ENCODE measurements around the gene RAI14.
"Not testable (repeated sequence)": the region's sequence is repeated elsewhere in the genome, so short reads cannot be mapped to it uniquely, and the experiment has no call there.

RAI14 gene

DNA sequence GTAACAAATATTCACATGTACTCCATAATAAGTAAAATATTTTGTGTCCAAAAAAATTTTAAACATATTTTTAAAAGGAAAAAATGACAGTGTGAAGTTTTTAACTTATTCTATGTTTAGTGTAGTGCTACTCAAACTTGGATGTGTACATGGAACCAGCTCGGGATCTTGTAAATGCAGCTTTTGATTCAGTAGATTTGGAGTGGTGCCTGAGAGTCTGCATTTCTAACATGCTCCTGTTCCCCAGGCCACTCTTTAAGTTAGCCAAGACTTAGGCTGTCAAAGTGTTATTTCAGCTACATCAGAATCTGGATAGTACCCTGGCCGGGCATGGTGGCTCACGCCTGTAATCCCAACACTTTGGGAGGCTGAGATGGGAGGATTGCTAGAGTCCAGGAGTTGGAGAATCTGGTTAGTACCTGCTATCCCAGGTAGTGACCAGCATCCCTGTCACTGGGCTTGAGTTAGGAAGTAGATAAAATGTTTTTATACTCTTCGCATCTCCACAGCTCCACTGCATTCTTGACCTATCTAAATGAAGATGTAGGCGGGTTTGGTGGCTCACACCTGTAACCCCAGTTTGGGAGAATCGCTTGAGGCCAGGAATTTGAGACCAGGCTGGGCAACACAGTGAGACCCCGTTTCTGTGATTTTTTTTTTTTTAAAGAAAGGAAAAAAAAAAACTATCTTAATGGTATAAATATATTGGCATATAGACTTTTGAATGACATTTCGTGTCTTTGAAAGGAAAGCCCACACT is 122.1 kb downstream of the RAI14 start:
- DNase-seq = no peak

DNA sequence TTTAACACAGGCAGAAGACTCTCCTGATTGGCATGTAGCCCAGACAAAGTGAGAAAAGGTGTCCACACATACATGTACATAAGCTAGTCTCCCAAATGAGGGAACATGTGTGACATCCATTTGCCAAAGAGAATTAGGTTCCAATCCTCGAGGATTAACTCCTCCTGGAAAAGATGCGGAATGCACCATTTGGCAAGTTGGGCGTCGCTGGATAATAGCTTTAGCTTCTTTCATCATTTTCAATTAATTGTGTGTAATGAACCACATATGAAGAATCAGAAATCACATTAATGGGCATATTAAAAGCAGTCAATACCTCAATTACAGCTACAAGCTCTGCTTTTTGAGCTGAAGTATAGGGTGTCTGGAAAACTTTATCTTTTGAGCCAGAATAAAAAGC is 127.8 kb downstream of the RAI14 start:
- not testable (repeated sequence) for DNase-seq

GRCh38 chr5:34787035-34787434 is 130.9 kb downstream of the RAI14 start:
- no peak for DNase-seq

DNA sequence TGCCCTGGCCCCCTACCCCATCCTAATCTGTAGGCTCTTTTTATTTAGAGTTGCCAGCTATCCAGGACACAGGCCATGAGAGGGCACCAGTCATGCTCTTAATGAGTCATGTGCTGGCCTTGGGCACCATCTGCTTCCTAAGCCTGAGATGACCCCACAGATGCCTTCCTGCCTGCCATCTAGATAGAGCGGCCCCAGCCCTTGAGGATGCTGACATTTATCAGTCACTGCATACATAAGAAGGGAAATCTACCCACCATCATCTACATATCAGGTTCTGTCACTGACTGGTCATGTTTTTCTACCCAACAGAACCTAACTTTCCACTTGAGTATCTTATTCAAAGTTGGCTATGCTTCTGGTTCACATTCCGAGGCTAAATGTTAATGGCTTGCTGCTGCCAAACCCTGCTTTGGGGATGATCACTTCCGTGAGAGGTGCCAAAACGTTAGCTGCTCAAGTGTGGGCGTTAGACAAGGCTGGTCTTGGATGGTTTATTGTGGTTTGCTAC is 132.9 kb downstream of the RAI14 start:
- DNase-seq = no peak

GRCh38 chr5:34789639-34790038 is 133.5 kb downstream of the RAI14 start:
- no peak for DNase-seq

DNA sequence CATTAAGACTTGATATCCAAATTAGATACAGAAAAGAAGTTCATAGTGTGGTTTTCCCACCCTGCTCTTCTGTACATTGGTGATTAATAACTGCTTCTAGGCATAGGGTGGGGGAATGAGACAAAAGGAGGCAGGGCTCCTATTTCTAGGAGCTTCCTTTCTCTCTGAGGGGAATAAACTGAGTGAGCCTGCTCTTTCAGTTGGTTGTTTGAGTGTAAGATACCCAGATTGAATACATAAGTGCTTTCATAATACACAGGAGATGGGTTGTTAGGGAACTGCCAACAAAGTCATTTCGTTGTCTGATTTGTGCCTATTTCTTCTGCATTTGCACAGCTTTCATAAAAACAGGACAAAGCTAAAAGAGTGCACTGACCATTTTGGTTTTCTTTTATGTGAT is 133.9 kb downstream of the RAI14 start:
- no peak for DNase-seq

DNA sequence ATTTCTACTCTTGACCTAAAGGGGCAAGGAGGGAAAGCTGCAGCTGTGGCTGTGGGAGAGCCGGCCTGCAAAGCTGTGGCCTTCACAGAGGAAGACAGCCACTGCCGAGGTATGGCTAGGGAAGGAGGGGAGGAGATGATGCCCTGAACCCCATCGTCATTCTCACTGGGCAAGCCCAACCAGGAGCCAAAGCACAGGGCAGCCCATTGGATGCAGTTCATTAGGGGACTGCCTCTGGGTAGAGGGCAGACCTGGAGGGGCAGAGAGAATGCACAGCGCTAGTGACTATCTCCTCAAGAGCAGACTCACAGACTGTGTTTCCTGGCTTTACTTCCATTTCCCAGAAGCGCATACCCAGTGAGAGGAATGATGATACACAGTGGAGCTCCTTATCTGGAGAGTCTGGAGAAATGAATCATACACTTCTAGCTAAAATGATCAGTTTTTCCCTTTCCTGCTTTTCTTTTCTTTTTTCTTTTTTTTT is 135.7 kb downstream of the RAI14 start:
- no peak for DNase-seq

DNA sequence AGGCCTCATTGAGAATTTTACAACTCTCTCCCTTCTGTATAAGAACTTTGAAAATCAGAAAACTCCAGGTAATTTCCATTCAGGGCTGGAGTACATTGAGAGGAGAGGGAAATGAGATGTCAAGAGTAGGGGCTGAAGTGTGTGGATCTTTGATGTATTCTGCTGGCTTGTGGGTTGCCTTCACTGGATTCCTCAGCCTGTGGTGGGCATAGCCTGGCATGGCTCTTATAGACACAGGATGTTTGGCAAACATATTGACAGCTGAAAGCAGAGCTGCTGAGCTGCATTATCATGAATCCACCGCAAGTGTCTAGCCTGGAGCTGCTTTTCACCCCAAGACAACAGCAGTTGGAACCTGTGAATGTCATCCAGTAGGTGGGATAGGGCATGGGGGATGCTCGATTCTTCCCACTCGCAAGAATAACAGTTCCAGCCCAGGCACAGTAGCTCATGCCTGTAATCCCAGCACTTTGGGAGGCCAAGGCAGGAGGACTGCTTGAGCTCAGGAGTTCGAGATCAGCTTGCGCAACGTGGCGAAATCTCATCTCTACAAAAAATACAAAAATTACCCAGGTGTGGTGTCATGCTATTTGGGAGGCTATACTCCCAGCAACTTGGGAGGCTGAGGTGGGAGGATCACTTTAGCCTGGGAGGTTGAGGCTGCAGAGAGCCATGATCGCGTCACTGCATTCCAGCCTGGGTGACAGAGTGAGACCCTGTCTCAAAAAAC is 146.9 kb downstream of the RAI14 start:
- DNase-seq = no peak

DNA sequence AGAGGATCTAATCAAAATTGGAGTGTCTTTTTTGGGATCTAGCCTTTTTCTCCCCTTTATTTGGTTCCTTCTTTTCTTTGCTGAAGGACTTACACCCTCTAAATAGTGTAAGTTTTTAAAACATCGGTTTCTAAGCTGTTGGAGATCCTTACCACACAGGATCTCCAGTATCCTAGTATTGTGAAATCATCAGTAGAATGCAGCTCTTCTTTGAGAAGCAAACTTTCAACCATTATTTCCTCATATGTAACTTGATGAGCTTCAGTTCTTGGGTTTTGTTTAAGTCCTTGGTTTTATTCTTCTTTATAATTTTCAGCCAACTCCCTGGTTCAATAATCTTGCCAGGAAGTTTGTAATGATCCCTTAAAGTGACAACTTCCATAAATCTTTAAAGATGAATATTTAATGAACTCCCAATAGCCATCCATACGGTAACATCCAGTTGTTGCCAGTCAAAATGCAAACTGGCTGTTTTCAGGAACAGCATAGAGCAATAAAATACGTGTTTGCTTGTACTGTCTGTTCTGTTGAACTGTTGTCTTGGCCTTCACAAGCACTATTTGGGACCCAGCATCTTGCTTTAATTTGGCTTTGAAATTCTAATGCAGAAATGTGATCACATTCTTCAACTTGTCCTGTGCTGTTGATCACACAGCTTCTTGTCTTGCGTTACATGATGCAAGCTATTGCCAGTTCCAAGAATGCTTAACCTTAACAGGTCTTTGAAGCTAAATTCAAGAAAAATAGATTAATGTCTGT is 148.0 kb downstream of the RAI14 start:
- no peak for DNase-seq

GRCh38 chr5:34804913-34805312 is 148.8 kb downstream of the RAI14 start:
- no peak for DNase-seq

DNA sequence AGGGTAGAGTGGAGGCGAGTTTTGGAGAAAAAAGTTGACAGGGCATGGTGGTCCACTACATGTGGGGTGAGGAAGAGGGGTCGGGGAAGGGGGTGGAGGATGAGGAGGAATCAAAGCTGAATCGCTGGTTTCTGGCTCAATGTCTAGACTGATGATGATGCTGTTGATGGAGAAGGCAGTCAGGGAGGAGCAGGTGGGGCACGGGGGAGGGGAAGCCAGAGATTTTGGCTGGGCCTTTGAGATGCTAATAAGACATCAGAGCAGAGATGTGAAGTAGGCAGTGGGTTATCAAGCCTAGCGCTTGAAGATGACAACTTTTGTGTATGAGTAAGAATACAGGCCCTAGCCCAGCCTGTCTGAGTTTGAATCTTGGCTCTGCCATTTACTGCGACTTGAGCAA is 150.4 kb downstream of the RAI14 start:
- DNase-seq = no peak

GRCh38 chr5:34811706-34812105 is 155.6 kb downstream of the RAI14 start:
- DNase-seq = no peak

- no peak for DNase-seq
These were observed 157.4 kb downstream of the RAI14 start for GRCh38 chr5:34813509-34813908.

DNA sequence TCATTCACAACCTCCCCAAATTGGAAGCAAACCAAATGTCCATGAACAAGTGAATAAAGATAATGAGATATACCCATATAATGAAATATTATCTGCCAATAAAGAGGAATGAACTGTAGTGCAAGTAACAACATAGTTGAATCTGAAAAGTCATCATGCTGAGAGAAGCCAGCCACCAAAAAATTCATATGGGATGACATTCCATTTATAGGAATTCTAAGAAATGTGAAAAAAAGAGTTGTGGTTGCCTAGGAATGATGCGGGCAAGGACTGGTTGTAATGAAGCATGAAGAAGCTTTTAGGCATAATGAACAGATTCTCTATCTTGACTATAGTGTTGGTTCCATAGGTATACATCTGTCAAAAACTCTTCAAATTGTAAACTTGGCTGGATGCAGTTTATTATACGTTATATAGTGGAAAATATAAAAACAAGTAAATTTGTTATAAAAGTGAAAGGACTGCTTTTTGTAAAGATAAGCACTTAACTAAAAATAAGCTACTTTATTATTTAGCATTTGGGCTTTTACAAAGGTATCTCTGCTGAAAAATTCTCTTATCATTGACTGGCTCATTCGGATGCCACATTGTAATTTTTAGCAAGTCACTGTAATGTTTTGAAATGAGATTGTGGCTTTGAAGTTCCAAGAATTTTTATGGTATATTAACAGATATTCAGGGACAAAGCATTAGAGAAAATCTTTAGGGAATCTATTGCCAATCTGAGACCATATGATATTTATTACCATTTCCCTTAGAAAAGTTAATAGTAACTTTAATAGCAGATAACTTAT is 161.6 kb downstream of the RAI14 start:
- DNase-seq = no peak

DNA sequence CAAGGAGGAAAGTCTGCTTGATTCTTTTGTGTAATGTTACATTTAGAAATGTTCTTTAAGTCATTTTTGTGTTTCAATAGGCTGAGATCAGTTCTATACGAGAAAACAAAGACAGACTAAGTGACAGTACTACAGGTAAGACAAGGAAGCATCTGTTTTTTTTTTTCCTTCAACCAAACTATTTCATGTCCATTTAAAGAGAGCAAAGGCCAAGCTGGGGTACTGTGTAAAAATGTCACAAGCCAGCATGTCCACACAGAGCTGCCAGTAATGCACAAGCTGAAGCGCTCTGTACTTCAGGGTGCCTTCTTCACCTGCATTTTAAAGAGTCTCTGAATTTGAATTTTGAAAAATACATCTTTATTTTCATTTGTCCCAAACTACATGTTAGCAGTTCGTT is 162.6 kb downstream of the RAI14 start:
- no peak for DNase-seq

GRCh38 chr5:34820593-34820992 is 164.5 kb downstream of the RAI14 start:
- DNase-seq = no peak

DNA sequence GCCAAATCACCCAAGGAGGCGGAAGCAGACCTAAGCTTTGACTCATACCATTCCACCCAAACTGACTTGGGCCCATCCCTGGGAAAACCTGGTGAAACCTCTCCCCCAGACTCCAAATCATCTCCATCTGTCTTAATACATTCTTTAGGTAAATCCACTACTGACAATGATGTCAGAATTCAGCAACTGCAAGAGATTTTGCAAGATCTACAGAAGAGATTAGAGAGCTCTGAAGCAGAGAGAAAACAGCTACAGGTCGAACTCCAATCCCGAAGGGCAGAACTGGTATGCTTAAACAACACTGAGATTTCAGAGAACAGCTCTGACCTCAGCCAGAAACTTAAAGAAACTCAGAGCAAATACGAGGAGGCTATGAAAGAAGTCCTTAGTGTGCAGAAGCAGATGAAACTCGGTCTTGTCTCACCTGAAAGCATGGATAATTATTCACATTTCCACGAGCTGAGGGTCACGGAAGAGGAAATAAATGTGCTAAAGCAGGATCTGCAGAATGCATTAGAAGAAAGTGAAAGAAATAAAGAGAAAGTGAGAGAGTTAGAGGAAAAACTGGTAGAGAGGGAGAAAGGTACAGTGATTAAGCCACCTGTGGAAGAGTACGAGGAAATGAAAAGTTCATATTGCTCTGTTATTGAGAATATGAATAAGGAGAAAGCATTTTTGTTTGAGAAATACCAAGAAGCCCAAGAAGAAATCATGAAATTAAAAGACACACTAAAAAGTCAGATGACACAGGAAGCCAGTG is 167.0 kb downstream of the RAI14 start:
- no peak for DNase-seq

- no peak for DNase-seq
These were observed 170.2 kb downstream of the RAI14 start for GRCh38 chr5:34826347-34826746.

DNA sequence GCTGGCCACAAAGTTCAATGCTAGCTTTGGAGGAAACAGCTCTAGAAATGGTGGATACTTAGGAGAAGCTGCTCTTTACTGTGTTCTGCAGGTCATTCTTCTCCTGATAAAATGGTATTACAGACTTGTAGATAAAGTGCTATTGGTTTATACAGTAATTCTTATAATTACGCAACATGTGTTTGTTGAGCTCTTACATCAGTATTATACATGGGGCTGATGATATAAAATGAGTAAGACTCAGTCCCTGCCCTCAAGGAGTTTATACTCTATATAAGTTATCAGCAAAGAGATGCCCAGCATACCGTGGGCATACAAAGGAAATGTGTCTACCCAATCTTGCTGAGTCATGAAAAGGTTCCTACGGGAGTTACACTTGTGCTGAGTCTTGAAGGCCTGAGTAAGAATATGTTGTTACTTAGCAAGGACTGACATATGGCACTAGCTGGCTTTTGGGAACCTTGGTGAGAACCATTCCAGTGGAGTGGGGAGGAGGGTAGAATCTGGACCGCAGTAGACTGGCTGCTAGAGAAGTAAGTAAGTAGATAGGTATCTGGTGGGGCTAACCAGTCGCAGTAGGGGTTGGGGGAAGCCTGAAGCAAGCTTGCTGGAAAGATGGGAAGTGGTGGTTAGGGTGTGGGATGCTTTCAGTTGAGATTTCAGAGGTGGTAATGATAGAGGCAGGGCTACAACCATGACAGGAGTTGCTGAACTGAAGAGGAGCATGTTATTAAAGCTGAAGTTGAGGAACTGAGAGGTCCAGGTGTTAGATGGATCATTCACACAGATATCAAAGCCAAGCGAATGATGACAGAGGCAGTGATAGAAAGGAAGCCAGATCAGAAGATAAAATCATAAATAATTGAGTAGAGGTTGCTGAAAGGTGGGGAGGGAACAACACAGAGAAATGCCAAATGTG is 171.7 kb downstream of the RAI14 start:
- no peak for DNase-seq

DNA sequence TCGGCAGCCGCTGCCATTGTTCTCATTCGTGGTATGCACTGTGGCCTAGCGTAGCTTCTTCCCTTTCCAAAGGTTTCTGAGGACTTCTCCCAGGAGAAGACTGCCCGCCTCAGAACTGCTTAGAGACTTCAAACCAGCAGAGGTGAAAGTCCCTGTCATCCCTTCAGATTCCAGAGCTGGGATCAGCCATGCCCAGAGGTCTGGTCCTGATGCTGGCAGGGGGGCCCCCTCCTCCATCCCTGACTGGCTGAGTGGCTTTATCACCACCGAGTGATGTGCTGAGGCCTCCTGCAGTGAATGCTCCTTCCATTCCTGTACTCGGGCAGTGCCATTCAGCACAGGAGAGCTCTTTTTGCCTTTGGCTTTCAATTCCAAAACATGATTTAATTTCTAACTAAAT is 174.7 kb downstream of the RAI14 start:
- DNase-seq = not testable (repeated sequence)

- DNase-seq = no peak
These were observed 175.2 kb downstream of the RAI14 start for GRCh38 chr5:34831303-34831702.
